DMS 273 treated with DMSO at 0.1 percent for 48 hours (cell line): Measurements from ENCODE around the gene KRTAP19-2.
"Not testable (repeated sequence)": the region's sequence is repeated elsewhere in the genome, so short reads cannot be mapped to it uniquely, and the experiment has no call there.

Experiments used
- DNase-seq: peaks from one replicate; lab custom pipeline; 2025; lab: John Stamatoyannopoulos, UW

KRTAP19-2 gene

GRCh38 chr21:30487336-30487735 is at the start of gene KRTAP19-2:
Gene KRTAP19-2 (minus strand): TSS chr21:30487436. CDS start chr21:30487348, 88 bp downstream.
- DNase-seq, result no peak

DNA sequence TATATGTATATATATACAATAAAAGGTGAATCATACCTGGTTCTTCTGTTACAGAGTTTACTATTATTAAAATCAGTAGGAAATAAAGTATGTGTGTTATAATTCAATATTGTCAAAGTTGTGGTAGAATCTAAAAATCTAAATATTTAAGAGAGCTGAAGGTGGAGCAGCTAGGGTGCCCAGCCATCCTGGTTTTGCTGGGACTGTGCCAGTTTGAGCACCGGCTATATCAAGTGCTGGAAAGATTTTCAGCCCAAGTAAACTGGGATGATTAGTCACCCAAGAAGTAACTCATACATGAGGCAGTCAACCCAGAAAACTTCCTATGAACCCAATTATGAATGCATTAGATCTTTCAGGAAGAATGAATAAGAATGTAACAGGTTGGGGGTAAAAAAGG is 31.6 kb upstream of the KRTAP19-2 start:
- no peak for DNase-seq

GRCh38 chr21:30515681-30516080 is 28.4 kb upstream of the KRTAP19-2 start:
- no peak for DNase-seq

- DNase-seq, result not testable (repeated sequence)
These were observed 18.5 kb upstream of the KRTAP19-2 start for GRCh38 chr21:30505621-30506205.

- DNase-seq, result no peak
These were observed 14.8 kb upstream of the KRTAP19-2 start, which contains the start of gene KRTAP19-5 for GRCh38 chr21:30502041-30502440. Gene KRTAP19-5 (minus strand): TSS chr21:30502141. CDS start chr21:30502090, 51 bp downstream.

DNA sequence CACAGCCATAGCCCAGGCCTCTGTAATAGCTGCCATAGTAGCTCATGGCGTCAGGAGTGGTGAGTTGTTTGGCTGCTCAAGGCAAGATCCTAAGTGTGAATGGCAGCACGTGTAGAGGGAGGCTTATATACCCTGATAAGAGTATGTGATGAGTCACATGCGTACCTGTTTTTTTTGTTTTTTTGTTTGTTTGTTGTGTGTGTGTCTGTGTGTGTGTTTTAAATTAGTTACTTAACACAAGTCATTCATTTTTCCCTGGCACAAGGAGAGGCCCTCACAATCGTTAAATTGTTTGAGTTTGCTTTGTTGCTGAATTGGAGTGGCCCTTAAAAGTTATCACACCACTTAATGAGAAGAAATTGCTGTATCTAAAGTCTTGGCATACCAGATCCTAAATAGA is 9.8 kb upstream of the KRTAP19-2 start, which contains the start of gene KRTAP19-4:
Gene KRTAP19-4 (minus strand): TSS at position 101 of the 400 bp plus-strand sequence. CDS start 55 bp downstream, at position 46.
- no peak for DNase-seq

- DNase-seq, result no peak
These were observed 4.8 kb upstream of the KRTAP19-2 start, which contains the start of gene KRTAP19-3 for GRCh38 chr21:30491963-30492428. Gene KRTAP19-3 (minus strand): TSS chr21:30492013. CDS start chr21:30491957, 56 bp downstream.

- DNase-seq, result no peak
These were observed 1.1 kb downstream of the KRTAP19-2 start for GRCh38 chr21:30486180-30486579.

DNA sequence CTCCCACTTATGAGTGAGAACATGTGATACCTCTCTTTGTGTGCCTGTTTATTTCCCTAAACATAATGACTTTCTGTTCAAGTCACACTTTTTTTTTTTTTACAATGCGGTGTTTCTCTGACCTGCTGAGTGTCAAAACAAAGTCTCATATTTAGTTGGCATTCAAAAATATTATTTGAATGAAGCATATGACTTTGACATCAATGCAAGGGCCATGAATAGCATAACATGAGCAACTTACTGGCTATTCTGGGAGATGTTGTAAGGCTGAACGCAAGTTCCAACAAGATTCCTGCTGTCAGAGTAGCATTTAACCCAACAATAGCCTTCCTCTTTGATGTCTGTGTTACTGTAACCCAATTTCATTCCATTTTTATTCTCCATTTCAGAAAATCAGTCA is 5.1 kb downstream of the KRTAP19-2 start:
- no peak for DNase-seq

- no peak for DNase-seq
These were observed 7.1 kb downstream of the KRTAP19-2 start, which contains the start of gene KRTAP19-1 for GRCh38 chr21:30480145-30480544. Gene KRTAP19-1 (minus strand): TSS chr21:30480367. CDS start chr21:30480317, 50 bp downstream.

DNA sequence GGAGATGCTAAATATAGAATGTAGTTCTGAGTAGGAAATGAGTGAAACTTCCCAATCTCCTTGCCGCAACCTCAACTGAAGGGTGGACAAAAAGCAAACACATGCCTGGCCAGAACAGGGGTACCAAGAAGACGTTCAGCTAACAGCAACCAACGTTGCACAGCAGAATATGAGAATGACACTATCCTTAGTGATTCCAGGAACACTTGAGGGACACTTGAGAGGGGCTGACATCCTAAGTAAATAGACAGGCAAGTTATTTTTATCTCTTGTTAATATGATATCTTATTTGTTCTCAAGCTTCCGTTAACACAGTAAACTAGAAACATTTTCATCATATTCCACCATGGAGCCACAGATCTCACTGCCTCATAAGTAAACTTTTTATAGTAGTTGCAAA is 8.0 kb downstream of the KRTAP19-2 start:
- DNase-seq, result no peak

DNA sequence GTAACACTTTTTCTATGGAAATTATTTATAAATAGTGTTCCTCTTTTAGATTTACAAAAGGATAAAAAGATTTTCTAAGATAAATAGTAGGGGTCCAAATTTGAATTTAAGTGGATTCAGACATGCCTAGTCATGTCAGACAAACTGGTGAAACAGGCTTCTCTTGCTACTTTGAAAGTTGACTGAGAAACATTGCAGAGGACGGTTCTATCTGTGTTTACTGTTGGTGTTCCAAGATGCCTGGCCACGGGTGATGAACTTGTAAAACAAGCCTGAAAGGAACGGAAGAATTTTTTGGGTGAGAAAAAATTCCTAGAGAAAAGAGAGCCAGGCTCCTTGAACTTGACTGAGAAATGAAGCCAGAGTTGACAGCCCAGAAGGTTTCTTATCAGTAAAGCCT is 9.2 kb downstream of the KRTAP19-2 start:
- DNase-seq, result no peak

GRCh38 chr21:30468900-30469714 is 18.1 kb downstream of the KRTAP19-2 start:
- no peak for DNase-seq

- DNase-seq, result no peak
These were observed 23.5 kb downstream of the KRTAP19-2 start for GRCh38 chr21:30463713-30464112.

GRCh38 chr21:30448514-30448913 is 38.7 kb downstream of the KRTAP19-2 start:
- no peak for DNase-seq

DNA sequence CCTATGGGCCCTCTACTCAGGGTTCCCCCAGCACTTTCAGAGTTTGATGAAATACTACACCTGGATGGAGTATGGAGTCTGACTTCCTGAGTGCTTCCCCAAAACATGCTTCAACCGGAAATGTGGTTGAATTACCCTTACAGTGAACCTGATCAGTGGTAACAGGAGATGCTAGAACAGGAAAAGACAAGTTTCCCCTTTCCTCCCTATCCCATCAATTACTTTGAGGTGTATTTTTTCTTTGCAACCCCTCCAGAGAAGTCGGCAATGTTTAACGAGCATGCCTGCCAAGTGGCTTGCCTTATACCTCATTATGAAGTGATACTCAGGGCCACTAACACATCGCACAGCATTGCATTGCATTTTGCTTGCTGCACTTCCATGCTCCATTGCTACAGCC is 40.2 kb downstream of the KRTAP19-2 start:
- DNase-seq, result no peak

- no peak for DNase-seq
These were observed 43.0 kb downstream of the KRTAP19-2 start for GRCh38 chr21:30444204-30444603.

GRCh38 chr21:30443226-30443625 is 44.0 kb downstream of the KRTAP19-2 start:
- DNase-seq, result no peak

- DNase-seq, result no peak
These were observed 47.3 kb downstream of the KRTAP19-2 start, which contains the start of gene KRTAP15-1 for GRCh38 chr21:30439975-30440374. Gene KRTAP15-1 (plus strand): TSS chr21:30440275. CDS start chr21:30440328, 53 bp downstream.
